HCT116 (cell line): ENCODE measurements around the gene FHDC1. TPM values are rescaled to one million over a fixed set of nuclear protein-coding genes. Genes with fewer than 3 reads are reported as not detected.

Source experiments
- ATAC-seq: fragments of 200-7000 bp; cut with Tn5 transposase; 2 replicates; pipeline ENCODE4 v1.9.1; 2020; ENCODE audit warnings: mild to moderate bottlenecking, moderate library complexity
- BruUV-seq: library from RNA; stranded (reverse); fragments of 400-500 nt; replicated peaks from 2 replicates; lab custom pipeline; 2021; lab: Mats Ljungman, UMichigan
- CTCF ChIA-PET: fragments of 300-600 bp; sonication (Branson Sonifier 250); formaldehyde crosslinking; loops from one replicate; lab custom pipeline; 2021; ENCODE audit warnings: antibody characterized with exemption; lab: Charles Lee
- POLR2A ChIA-PET: fragments of 300-600, 350-600 bp; sonication (Branson Sonifier 250); formaldehyde crosslinking; loops from one replicate; lab custom pipeline; 2021; ENCODE audit warnings: antibody characterized with exemption; lab: Charles Lee
- RAD21 ChIA-PET, 2 experiments: fragments of 300-600 bp; sonication (Branson Sonifier 250); formaldehyde crosslinking; loops; one replicate each; lab custom pipeline; 2023; ENCODE audit warnings: low total read pairs in 2 of 2; ENCODE audit not compliant: uncharacterized antibody in 2 of 2, unreplicated experiment in 2 of 2, low non-redundant PET in 1 of 2; lab: Charles Lee
- DNase-seq: peaks from one replicate; pipeline ENCODE4 v3.0.0-alpha.2; 2010; ENCODE audit warnings: low read depth, low spot score
- H2AFZ ChIP-seq: fragments of 200-600 bp; shearing (Covaris generic), sonication (generic); 2 replicates; pipeline ENCODE4 v1.6.1; 2017; ENCODE audit warnings: low read depth, mixed run types, mixed read lengths, antibody characterized with exemption, low read length; ENCODE audit not compliant: poor library complexity, severe bottlenecking
- H3K27ac ChIP-seq: 2 replicates; pipeline ENCODE4 v1.5.1; 2012; ENCODE audit warnings: low read depth, low read length
- H3K27me3 ChIP-seq: fragments of 200-600 bp; sonication (generic); 2 replicates; pipeline ENCODE4 v1.6.1; 2016; ENCODE audit warnings: mixed run types, low read length, mixed read lengths; ENCODE audit not compliant: insufficient read depth
- H3K36me3 ChIP-seq, 2 experiments: fragments of 200-500 bp in 1 of 2; fragments of 200-600 bp in 1 of 2; sonication (Bioruptor generic) in 1 of 2; sonication (generic) in 1 of 2; 2 replicates each; pipeline versions ENCODE4 v1.5.1 to v1.6.1; 2014 to 2016; ENCODE audit warnings: low read length in 2 of 2, inconsistent platforms in 1 of 2, mixed read lengths in 1 of 2, mixed run types in 1 of 2; ENCODE audit not compliant: insufficient read depth in 2 of 2, control insufficient read depth in 1 of 2
- H3K4me1 ChIP-seq, 2 experiments: fragments of 200-600 bp in 1 of 2; sonication (generic) in 1 of 2; 2 replicates each; pipeline versions ENCODE4 v1.5.1 to v1.6.1; 2012 to 2017; ENCODE audit warnings: low read length in 2 of 2, inconsistent platforms in 1 of 2, mild to moderate bottlenecking in 1 of 2, mixed read lengths in 1 of 2, mixed run types in 1 of 2, moderate library complexity in 1 of 2; ENCODE audit not compliant: insufficient read depth in 2 of 2, control insufficient read depth in 1 of 2
- H3K4me2 ChIP-seq: fragments of 200-600 bp; sonication (generic); 2 replicates; pipeline ENCODE4 v1.6.1; 2017; ENCODE audit warnings: mixed run types, low read length, mixed read lengths
- H3K4me3 ChIP-seq, 2 experiments: fragments of 200-600 bp in 1 of 2; sonication (generic) in 1 of 2; replicated peaks in 1 of 2; 2 replicates each; pipeline ENCODE4 v1.5.1; 2011 to 2016; ENCODE audit warnings: low read length in 2 of 2, control low read depth in 1 of 2, low read depth in 1 of 2, mild to moderate bottlenecking in 1 of 2, mixed read lengths in 1 of 2, mixed run types in 1 of 2
- H3K79me2 ChIP-seq: fragments of 200-600 bp; sonication (generic); 2 replicates; pipeline ENCODE4 v1.6.1; 2017; ENCODE audit warnings: mild to moderate bottlenecking, mixed run types, low read length, moderate library complexity, mixed read lengths; ENCODE audit not compliant: insufficient read depth
- H3K9ac ChIP-seq: fragments of 200-600 bp; sonication (generic); 2 replicates; pipeline ENCODE4 v1.6.1; 2016; ENCODE audit warnings: low read length, mixed read lengths
- H3K9me2 ChIP-seq: fragments of 200-600 bp; sonication (generic), shearing (Covaris generic); 2 replicates; pipeline ENCODE4 v1.6.1; 2017; ENCODE audit warnings: mixed run types, mild to moderate bottlenecking, moderate library complexity; ENCODE audit not compliant: insufficient read depth
- H3K9me3 ChIP-seq, 2 experiments: fragments of 200-500 bp in 1 of 2; fragments of 200-600 bp in 1 of 2; sonication (Bioruptor generic) in 1 of 2; sonication (generic) in 1 of 2; 2 replicates each; pipeline ENCODE4 v1.6.1; 2014 to 2017; ENCODE audit warnings: low read length in 2 of 2, mixed read lengths in 2 of 2, inconsistent platforms in 1 of 2, low read depth in 1 of 2, mild to moderate bottlenecking in 1 of 2, mixed run types in 1 of 2, moderate library complexity in 1 of 2; ENCODE audit not compliant: control insufficient read depth in 1 of 2, insufficient read depth in 1 of 2
- H4K20me1 ChIP-seq: fragments of 200-600 bp; sonication (generic), shearing (Covaris generic); 2 replicates; pipeline ENCODE4 v1.6.1; 2017; ENCODE audit warnings: mixed run types, mild to moderate bottlenecking, moderate library complexity; ENCODE audit not compliant: insufficient read depth
- CBX3 ChIP-seq: IDR thresholded peaks from 2 replicates; pipeline ENCODE4 v1.6.1; 2012; ENCODE audit warnings: low read depth
- CEBPB ChIP-seq: IDR thresholded peaks from 2 replicates; pipeline ENCODE4 v1.6.1; 2012; ENCODE audit warnings: low read depth
- EGR1 ChIP-seq: IDR thresholded peaks from 2 replicates; pipeline ENCODE4 v1.6.1; 2012; ENCODE audit warnings: low read depth
- ELF1 ChIP-seq: IDR thresholded peaks from 2 replicates; pipeline ENCODE4 v1.6.1; 2012; ENCODE audit warnings: low read depth, borderline replicate concordance
- EZH2 ChIP-seq: fragments of 200-600 bp; sonication (generic); IDR thresholded peaks from 2 replicates; pipeline ENCODE4 v1.6.1; 2017; ENCODE audit warnings: antibody characterized with exemption, mixed run types
- FOSL1 ChIP-seq: IDR thresholded peaks from 2 replicates; pipeline ENCODE4 v1.6.1; 2012; ENCODE audit warnings: low read depth
- JUND ChIP-seq: IDR thresholded peaks from 2 replicates; pipeline ENCODE4 v1.6.1; 2012
- POLR2A ChIP-seq: IDR thresholded peaks from 2 replicates; pipeline ENCODE4 v1.7.0; 2011; ENCODE audit warnings: borderline replicate concordance; ENCODE audit not compliant: insufficient read depth, insufficient read length; ENCODE audit errors: extremely low read depth
- RAD21 ChIP-seq: IDR thresholded peaks from 2 replicates; pipeline ENCODE4 v1.6.1; 2012; ENCODE audit warnings: low read depth, mild to moderate bottlenecking
- REST ChIP-seq: IDR thresholded peaks from 2 replicates; pipeline ENCODE4 v1.6.1; 2012; ENCODE audit warnings: low read depth
- SIN3A ChIP-seq: IDR thresholded peaks from 2 replicates; pipeline ENCODE4 v1.6.1; 2012; ENCODE audit warnings: low read depth
- SP1 ChIP-seq: IDR thresholded peaks from 2 replicates; pipeline ENCODE4 v1.6.1; 2012; ENCODE audit warnings: low read depth
- SRF ChIP-seq: IDR thresholded peaks from 2 replicates; pipeline ENCODE4 v1.6.1; 2012; ENCODE audit warnings: low read depth
- TCF7L2 ChIP-seq: IDR thresholded peaks from 2 replicates; pipeline ENCODE4 v1.7.0; 2011; ENCODE audit warnings: borderline replicate concordance, inconsistent platforms; ENCODE audit not compliant: insufficient read depth, insufficient read length; ENCODE audit errors: extremely low read depth
- ZFX ChIP-seq: fragments of 450-650 bp; IDR thresholded peaks from 2 replicates; pipeline ENCODE4 v1.6.1; 2017
- ZNF274 ChIP-seq: fragments of 200-500 bp; sonication (Bioruptor generic); IDR thresholded peaks from 2 replicates; pipeline ENCODE4 v1.6.1; 2014; ENCODE audit warnings: mild to moderate bottlenecking, low read depth, low read length, inconsistent platforms
- intact Hi-C: fragments of 100-400 bp; cut with micrococcal nuclease; formaldehyde crosslinking; loops from 2 replicates; pipeline ENCODE4 v1.10.0; 2022
- total RNA-seq: library from RNA; stranded (reverse); gene quantifications from one replicate; pipeline ENCODE4 v1.2.1, GENCODE V29; 2021; ENCODE audit not compliant: unreplicated experiment
- TF ChIP-seq, protein P1 (sequence below): IDR thresholded peaks from 2 replicates; pipeline ENCODE4 v1.6.1; 2012

The FHDC1 gene
- total RNA-seq, 1 experiment from 2014 or later, result 1.8 TPM

- H3K27ac ChIP-seq, result no peak overlapping the region
- peaks cover 0 to 10% of the 10 kb centered on the region in 2 experiments; a peak in 2 of 4 replicates for H3K4me1 ChIP-seq
- intact Hi-C loops, result no loop called here
- H2AFZ ChIP-seq, result no peak overlapping the region
- no peaks in the 10 kb centered on the region for H3K9me2 ChIP-seq
- DNase-seq, result no peak
- ChIA-PET RAD21 (no interaction called here), CTCF (no interaction called here), POLR2A (no interaction called here)
- H3K4me3 ChIP-seq, result no peak overlapping the region
- BruUV-seq, result no TSS peak
- ATAC-seq, result no peak
- TF ChIP-seq RAD21 (no peak), ZFX (no peak), FOSL1 (no peak), ELF1 (no peak), ZNF274 (no peak), SIN3A (no peak), JUND (no peak), SRF (no peak), CBX3 (no peak), CEBPB (no peak), EGR1 (no peak), EZH2 (no peak), REST (no peak), POLR2A (no peak), TCF7L2 (no peak), SP1 (no peak)
- TF ChIP-seq, protein P1, sequence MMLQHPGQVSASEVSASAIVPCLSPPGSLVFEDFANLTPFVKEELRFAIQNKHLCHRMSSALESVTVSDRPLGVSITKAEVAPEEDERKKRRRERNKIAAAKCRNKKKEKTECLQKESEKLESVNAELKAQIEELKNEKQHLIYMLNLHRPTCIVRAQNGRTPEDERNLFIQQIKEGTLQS, result no peak
- no peaks in the 10 kb centered on the region for H3K79me2 ChIP-seq
- no peaks in the 10 kb centered on the region for H3K9me3 ChIP-seq
- H4K20me1 ChIP-seq, result no peaks in the 10 kb centered on the region
- no peaks in the 10 kb centered on the region for H3K36me3 ChIP-seq
- H3K4me2 ChIP-seq, result no peak overlapping the region
- no peaks in the 10 kb centered on the region for H3K27me3 ChIP-seq
- no peak overlapping the region for H3K9ac ChIP-seq
These were observed 15.2 kb downstream of the FHDC1 start for GRCh38 chr4:152951348-152951747.
